Activated T-cell treated with anti-CD3 and anti-CD28 coated beads for 1 hour (primary cell): ENCODE measurements around the gene LHFPL3.

ENCODE experiments used
- DNase-seq: peaks from one replicate; pipeline ENCODE4 v3.0.0-alpha.2; 2020; ENCODE audit warnings: low read depth

LHFPL3 gene

DNA sequence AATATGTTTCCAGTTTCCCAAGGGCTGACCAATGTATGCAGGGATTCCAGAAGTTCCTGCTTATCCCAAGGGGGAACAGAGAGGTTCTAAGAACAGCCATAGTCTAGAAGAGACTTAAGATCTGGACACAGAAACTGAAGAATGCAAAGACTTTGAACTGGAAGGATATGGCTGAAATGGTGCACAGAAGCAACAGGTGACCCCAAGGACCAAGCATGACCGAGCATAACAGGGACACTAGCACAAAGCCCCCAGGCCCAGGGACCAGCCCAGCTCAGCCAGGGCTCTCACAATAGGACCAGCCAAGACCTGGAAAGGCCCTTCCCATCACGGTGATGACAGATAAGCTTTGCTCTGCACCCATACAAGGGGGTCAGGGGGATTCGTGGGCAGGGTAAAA is 472.6 kb downstream of the LHFPL3 start:
- DNase-seq = no peak

DNA sequence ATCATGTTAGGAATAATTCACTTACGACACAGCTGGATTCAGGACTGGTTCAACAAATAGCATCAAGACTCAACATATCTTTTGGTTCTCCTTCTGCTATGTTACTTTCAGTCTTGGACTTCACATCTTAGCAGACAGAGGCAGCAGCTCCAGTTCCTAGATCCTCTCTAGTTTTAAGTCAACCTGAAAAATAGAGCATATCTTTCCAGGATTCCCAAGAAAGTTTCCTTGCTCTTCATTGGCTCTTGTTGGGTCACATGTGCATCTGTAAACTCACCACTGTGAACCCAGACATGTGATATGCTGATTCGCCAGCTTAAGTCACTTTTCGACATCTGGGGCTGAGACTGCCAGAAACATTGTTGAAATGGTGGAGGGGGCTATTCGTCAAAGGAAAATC is 475.5 kb downstream of the LHFPL3 start:
- no peak for DNase-seq

DNA sequence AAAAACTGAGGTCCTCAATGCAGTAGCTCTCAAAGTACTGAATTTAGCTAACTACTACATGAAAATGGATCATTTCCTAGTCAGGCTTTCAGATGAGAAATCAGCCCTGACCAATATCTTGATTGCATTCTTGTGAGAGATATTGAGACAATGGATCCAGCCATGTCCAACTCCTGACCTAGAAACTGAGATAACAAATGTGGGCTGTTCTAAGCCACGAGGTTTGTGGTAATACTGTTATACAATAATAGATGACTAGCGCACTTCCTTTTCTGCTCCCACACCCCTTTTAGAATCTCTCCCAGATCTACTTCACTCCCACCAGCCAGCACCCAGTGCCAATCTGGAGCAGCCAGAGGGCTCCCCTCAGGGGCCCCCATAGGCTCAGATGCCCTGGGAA is 476.3 kb downstream of the LHFPL3 start:
- DNase-seq = no peak

DNA sequence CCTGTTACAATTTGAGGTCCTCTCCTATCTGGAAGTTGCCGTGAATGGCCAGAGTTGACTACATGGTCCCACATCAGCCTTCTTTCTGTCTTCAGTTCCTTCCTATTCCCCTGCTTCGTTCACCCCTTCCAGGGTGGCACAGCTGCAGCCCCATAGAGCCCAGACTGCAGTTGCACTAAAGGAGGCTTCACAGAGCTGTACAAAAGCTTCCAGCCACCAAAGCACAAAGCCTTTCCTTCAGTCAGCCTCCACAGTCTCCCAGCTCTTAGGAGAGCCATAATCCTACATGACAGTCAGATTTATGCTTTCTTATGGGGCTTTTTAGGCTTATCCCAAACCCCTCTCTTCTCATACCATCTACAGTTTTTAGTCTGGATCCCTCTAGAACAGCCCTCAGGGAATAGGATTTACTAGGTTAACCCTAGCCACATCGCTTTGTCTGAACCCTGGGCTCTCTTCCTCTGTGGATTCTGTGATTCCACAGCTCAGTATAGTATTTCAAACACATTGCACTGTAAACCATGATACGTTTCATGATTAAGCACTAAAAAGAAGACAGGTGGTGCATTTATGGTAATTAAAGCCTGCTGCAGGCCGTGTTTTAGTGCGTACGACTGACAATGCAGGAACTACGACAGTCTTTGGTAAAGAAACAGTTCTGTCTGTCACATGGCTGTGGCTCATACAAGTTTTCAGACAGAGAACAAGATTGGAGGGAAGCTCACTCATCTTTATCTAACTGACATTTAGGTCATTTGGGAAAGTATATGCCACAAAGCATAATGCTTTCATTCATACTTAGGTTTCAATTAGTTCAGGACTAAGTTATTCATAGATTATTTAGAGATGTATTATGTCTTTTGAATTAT is 477.3 kb downstream of the LHFPL3 start:
- DNase-seq = no peak

DNA sequence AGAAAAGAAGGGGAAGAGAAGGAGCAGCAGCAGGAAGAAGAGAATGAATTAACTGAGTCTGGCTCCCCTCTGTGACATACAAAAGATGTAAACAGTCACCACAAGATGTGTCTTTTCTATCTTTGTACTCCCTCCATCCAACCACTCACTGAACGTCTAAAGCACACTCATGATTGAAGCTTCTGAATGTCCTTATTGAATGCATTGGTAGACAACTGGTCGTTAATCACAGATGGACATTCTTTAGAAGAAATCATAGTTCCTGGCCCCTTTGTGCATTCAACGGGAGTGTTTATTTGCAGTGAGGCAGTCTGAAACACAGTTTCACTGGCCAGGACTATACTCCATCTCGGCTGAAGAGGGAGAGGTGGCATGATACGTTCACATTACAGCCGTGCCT is 479.3 kb downstream of the LHFPL3 start:
- DNase-seq = no peak

DNA sequence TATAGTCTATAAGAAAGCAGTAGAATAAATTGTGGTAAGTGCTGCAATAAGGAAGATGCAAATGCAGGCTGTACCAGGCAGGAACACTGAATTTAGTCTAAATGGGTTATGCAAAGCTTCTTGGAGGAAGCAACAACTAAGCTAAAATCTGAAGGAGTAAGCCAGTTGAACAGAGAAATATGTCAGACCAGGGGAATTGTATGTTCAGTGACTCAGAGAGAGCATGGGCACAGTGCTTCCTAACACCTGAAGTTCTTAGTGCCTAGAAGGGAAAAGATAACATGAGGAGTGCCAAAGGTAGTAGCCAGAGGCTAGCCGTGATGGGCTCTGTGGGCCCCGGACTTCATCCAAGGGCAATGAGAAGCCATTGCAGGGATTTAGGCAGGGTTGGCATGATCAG is 481.5 kb downstream of the LHFPL3 start:
- DNase-seq = no peak

DNA sequence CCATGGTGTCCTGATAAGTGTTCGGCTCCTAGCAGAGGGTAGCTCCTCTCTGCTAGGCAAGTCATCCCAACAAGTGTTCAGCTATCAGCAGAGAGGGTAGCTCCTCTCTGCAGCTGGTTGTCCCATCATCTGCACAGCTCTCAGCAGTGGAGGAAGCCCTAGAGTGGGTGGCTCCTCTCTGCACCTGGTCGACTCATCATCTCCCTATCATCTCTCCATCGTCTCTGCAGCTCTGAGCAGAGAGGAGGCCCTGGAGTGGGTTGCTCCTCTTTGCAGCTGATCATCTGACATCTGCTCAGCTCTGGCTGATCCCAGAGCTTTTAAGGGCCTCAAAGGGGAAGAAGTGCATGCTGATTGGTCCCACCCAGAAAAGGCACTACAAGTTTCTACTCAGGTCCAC is 485.7 kb downstream of the LHFPL3 start:
- DNase-seq = no peak

DNA sequence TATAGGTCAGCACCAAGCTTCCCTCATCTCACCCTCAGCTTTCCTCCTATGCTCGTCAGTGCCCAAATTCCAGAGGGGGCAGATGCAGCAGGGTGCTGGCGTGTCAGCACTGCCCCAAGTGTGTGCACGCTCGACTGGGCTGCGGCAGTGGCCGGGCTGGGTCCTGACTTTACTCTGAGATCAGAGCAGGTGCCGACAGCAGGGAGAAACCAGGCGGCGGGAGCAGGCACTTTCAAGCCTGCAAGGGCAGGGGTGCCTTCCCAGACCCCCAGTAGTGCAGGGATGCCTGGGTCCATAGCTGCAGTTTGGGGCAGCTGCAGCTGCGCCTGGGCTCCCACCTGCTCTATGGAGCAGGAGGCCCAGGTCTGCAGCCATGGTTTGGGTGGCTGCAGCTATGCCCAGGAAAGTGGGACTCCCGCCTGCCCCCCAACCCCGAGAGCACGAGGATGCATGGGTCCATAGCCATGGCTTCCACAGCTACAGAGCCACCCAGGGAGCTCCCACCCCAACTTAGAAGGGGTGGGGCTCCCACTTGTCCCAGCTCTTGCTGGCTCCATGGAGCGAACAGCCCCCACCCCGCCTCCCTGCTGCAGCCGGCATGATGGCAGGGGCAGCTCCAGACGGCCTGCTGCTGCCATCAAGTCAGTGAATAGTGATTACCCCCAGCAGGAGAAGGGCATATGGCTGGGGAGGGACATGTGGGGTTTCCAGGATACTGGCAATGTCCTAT is 486.4 kb downstream of the LHFPL3 start:
- DNase-seq = no peak

DNA sequence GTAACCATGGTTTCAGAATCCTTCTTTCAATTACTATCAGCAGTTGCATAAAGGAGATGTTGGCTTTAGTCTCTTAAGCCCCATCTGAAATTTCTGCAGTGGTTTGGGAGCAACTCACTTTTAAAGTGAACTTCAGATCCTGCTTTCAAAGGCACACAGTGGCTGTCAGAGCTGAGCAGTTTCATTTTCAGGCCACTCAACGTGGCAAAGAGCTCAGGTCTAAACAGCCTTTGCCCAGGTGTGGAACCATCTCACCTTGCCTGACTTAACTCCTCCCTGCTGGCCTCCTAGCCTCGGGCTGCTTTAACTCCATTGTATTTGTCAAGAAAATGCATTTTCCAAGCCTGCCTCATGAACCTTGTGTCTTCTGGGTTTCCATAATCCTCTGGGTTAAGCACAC is 488.1 kb downstream of the LHFPL3 start:
- DNase-seq = no peak

DNA sequence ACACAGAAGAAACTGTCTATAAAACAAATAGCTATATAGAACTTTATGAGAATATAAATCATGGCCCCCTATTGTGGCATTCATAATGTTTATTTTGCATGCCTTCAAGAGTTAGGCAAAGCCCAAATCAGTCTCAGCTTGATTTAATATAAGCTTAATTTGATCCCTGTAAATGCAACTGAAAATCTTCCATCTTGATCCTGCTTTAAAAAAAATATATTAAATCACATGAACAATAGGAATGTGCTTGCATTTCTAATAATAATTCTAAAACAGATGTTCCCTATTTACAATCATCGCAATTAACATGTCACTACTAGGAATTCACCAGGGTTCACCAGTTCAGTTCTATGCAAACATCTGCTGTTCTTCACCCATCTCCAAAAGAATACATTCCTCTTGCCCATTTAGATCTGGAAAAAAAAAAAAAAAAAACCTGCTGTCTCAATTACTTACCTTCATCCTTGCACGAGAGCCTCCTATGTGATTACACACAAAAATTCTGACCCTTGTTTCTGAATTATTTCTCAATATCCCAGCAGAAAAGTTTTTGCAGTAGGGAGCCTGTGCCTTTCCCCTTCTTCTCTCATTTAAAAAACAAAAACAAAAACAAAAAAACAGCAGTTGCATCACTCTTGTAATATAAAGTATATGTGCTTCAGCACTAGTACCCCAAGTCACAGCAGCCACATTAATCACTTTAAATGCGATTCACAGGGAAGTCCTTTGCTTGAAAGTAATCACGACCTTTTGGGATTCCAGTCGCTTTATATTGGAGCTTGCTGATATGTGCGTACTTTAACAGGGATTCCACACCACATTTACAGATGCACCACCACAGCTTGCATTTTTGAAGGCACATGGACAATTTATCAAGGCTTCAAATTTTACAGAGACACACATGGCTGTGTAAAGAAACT is 490.8 kb downstream of the LHFPL3 start:
- no peak for DNase-seq

DNA sequence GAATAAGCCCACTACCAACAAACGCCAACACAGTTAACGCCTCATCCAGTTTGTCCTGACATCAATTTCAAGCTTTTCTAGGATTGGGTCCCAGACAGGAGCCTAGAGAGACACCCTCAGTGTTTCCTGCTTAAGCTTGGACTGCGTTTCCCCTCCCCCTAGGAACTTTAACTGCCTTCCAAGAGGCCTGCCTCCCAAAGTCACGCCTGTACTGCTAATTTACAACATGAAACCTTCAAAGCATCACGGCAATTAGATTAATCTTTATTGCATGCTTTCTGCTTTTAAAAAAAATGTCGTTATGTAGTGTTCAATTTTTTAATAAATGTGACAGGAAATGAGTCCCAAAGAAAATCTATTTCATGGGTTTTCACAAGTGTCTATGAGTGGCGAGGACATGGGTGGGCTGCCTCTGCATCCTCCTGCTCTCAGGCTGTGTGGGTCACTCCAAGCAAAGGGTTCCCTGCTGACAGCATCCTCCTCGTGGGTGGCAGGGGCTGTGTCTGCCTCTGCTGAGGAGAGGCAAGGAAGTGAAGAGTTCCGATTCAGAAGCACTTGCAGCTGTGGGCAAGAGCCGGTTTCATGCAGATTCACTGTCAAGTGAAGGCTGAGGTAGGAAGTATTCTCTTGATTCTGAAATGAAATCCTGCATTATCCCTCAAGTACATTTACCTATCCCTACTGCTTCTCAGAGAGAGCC is 492.6 kb downstream of the LHFPL3 start:
- no peak for DNase-seq

DNA sequence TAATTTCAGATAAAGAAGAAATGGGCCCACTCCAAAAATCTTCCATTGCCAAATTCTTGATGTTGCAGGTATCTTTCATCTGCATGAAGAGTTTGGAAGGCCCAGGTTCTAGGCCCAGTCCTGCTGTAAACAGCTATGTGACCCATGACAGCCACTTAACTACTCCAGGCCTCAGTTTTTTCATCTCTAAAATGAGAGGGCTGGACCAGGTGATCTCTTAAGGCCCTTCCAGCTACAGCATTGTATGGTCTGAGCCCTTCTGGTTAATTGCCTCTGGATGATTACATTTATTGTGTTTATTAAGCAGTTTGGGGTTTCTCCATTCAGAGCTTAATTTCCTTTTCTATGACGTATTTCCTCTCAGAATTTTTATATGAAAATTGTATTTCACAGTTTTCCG is 494.8 kb downstream of the LHFPL3 start:
- DNase-seq = no peak

DNA sequence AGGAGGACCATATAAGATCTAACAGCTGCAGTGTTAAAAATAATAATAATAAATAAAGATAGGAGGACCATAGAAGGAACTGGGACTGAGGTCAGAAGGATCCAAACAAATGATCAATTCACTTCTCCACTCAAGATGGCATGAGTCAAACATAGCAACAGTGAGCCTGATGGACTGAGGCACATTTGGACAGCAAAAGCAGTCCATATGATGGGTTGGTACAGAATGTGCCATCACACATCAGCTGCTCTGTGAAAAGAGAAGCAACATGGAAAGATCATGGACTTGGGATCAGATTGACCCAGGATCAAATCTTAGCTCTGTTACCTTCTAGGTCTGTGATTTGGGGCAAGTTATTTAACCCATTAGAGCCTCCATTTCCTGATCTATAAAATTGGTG is 496.7 kb downstream of the LHFPL3 start:
- DNase-seq = no peak

DNA sequence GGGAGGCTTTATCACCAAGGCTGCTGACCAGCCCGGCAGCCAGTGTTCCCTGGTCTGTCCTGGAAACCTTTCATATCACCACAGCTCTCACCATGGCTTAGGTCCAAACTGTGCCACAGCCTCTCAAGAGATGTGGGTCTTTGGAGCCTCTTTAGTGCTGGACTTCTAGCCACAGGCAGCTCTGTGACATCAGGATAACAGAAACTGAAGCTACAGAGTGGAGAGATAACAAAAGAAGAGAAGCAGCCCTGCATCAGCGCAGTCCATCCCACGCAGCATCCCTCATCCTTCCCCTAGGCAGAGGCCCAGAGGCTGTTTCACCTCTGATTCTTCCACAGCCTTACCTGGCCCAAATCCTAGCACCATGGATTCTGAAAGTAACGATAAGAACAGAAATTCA is 497.7 kb downstream of the LHFPL3 start:
- no peak for DNase-seq

DNA sequence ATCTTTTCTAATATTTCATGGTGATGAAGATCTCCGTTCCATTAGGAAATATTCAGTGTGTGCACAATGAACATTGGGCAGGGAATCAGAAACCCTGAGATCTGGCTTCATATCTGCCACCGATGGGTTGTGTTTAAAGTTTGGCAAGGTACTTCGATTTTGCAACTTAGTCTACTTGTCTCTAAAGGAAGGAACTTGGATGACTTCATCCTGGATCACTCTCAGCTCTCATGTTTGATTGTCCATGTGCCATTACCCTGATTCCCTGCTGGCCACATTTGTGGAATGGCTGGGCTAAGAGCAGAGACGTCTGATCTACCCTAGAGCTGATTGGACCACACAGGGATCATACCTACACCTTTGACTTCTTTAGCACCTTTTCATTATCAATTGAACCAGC is 508.6 kb downstream of the LHFPL3 start:
- DNase-seq = no peak

DNA sequence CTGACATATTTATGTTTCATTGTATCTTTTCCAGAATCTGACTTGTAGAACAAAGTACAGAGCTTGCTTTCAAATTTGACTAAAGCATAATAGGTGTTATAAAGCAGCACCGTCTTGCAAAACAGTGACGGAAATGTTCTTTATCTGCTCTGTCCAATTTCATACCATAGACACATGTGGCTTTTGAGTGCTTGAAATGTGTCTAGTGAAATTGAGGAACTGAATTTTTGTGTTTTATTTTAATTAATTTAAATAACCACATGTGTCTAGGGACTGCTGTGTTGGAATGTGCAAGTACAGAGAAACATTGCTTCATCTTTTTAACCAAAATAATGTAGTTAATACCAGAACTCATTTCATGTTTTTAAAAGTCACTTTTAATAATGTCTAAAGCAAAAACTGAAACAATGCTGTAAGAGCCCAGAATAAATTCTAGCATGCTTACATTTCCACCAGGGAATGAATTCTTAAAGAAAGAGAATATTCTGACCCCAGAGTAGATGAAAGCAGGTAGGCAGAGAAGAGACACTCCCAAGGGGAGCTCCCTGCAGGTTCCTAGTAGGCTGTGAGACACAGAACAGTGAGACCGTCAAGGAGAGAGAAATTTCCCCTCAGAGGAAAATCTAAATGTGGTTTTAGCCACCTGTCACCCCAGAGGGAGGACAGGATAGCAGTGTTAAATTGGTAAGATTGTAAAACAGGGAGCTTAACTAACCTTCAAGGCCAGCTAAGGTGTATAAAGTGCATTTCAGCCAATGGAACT is 510.3 kb downstream of the LHFPL3 start:
- DNase-seq = no peak

DNA sequence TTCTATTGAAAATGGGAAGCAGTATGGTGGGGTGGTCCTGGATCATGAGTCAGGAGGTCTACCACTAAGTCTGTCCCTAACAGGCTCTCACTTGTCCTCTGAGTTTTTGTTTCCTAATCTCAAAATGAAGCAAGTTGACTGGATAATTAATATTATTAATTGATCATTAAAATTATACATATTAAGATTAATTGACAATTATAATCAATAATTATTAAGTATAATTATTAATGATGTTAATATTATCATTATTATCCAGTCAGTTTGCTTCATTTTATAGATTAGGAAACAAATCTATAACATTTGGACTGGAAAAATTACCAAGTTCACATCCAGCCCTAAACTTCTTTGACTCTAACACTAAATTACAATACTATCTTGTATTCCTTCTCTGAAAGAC is 511.4 kb downstream of the LHFPL3 start:
- DNase-seq = no peak

DNA sequence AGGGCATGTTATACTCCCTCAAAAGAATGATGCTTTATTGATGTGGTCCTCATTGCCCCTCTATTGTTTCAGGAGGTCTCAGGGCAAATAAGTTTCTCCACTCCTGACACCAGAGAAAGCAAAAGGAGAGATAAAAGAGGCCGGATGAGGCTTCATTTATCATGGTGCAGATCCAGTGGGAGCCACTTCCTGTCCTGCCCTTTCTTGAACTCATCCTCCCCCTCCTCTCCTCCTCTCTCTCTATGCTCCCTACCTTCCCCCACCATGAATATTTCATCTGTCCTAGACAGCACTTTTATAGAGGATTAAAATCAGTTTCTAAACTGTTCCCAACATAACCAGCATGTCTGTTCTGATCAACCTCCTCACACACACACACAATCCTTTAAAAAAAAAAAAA is 513.4 kb downstream of the LHFPL3 start:
- DNase-seq = no peak

DNA sequence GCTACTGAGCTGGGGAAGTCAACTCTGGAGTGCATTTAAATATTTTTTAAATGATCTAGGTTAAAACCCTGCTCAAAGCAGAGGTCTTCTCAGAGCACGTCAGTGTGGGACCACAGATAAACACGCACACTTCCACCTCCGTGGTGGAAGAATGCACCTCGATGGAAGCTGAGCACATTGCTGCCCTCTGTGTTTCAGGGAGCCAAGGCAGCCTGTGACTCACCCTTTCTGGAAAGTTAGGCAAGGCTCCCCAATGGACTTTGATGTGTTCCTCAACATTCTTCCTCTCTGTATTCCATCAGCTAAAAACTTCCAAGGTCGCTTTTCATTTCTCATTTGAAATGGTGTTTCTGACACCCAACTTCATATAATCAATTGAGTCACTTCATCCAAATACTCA is 514.8 kb downstream of the LHFPL3 start:
- DNase-seq = no peak

DNA sequence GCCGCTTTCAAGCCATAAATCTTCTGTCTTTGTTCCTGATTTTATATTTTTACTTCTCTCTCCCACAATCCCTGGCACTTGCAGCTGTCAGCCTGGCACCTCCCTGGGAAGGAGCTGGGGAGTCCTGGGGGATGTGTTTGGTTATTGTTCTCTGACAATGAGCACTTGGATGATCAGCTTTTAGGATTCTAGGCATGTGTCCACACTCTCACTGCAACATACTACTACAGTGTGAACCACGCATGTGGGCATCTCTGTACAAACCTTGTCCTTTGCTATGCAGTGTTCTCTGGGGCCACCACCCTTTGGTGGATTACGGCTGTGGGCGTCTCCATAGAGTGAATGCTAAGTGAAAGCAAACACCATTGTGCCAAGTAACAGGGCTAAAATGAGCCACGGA is 517.2 kb downstream of the LHFPL3 start:
- DNase-seq = no peak

DNA sequence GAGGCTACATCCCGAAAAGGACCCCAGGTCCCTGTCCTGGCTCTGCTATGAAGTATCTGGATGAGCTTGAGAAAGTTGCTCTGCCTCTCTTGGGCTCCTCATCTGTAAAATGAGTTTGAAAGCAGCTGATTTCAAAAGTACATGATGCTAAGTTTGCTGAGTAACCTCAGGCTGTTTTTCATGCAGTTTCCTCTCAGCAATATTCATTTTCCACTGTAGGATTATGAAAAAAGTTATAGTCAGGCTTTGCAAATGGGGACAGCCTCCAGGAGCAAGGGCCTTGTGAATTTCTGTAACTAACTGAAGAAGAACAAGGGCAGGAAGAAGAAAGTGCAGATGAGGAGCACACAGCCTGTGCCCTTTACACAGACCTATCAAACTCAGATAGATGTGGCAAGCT is 518.3 kb downstream of the LHFPL3 start:
- no peak for DNase-seq
